D721Med (cell line): ENCODE measurements around the gene FADS1.

Experiments
- DNase-seq: peaks from one replicate; pipeline ENCODE4 v3.0.0; 2011; ENCODE audit warnings: low spot score; ENCODE audit not compliant: insufficient read length
- FAIRE-seq: peaks from 2 replicates; lab custom pipeline; 2011; peaks lifted over from hg19 to GRCh38; lab: Jason Lieb, UNC
- TF ChIP-seq, protein P1 (sequence below): IDR thresholded peaks from 2 replicates; pipeline ENCODE4 v1.5.1; 2012; ENCODE audit warnings: mild to moderate bottlenecking, control low read depth; ENCODE audit not compliant: insufficient read depth; ENCODE audit errors: missing control alignments

Gene FADS1

GRCh38 chr11:61784506-61784805, 32.3 kb downstream of the FADS1 start:
- TF ChIP-seq, protein P1, sequence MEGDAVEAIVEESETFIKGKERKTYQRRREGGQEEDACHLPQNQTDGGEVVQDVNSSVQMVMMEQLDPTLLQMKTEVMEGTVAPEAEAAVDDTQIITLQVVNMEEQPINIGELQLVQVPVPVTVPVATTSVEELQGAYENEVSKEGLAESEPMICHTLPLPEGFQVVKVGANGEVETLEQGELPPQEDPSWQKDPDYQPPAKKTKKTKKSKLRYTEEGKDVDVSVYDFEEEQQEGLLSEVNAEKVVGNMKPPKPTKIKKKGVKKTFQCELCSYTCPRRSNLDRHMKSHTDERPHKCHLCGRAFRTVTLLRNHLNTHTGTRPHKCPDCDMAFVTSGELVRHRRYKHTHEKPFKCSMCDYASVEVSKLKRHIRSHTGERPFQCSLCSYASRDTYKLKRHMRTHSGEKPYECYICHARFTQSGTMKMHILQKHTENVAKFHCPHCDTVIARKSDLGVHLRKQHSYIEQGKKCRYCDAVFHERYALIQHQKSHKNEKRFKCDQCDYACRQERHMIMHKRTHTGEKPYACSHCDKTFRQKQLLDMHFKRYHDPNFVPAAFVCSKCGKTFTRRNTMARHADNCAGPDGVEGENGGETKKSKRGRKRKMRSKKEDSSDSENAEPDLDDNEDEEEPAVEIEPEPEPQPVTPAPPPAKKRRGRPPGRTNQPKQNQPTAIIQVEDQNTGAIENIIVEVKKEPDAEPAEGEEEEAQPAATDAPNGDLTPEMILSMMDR: no peak
- FAIRE-seq (no peak), DNase-seq (no peak)

- DNase-seq (no peak), FAIRE-seq (no peak)
Observed at GRCh38 chr11:61783717-61784505, 32.9 kb downstream of the FADS1 start.

GRCh38 chr11:61782841-61783240, 34.0 kb downstream of the FADS1 start:
- no peak for DNase-seq
- TF ChIP-seq, protein P1: no peak
- no peak for FAIRE-seq

More at GRCh38 chr11:61783717-61784505, 32.9 kb downstream of the FADS1 start:
- TF ChIP-seq, protein P1: no peak

GRCh38 chr11:61782299-61782698, 34.5 kb downstream of the FADS1 start:
- TF ChIP-seq, protein P1: no peak
- no peak for DNase-seq
- FAIRE-seq: no peak

- no peak for FAIRE-seq
- DNase-seq: no peak
- TF ChIP-seq, protein P1: no peak
Observed at GRCh38 chr11:61781585-61781984, 35.2 kb downstream of the FADS1 start.

- DNase-seq (no peak), FAIRE-seq (no peak)
- TF ChIP-seq, protein P1: no peak
Observed at GRCh38 chr11:61780581-61781162, 36.1 kb downstream of the FADS1 start.
